ENCODE results near the gene MS4A18. TPM values are rescaled to one million over a fixed set of nuclear protein-coding genes. Genes with fewer than 3 reads are reported as not detected.

The MS4A18 gene
- polyA plus RNA-seq, 1 experiment, result not detected

GRCh38 chr11:60734279-60734678 lies 9.8 kb downstream of the MS4A18 start:
- H3K4me3 ChIP-seq (ENCODE audit: low read depth, low read length), result no peak overlapping the region
- H3K27me3 ChIP-seq (ENCODE audit: control insufficient read depth, insufficient read depth, low read length), result 0 out of 2 replicates have a peak, but pooled peaks cover 2% of the 10 kb centered on the region
- ChIA-PET CTCF (no interaction called here), POLR2A (no interaction called here)
- DNase-seq (ENCODE audit: low read depth), result no peak
- no peaks in the 10 kb centered on the region for H3K36me3 ChIP-seq (ENCODE audit: control insufficient read depth, insufficient read depth, low read length)
- no peak for TF ChIP-seq CTCF (IDR thresholded peaks at IDR 0.05; ENCODE audit: insufficient read depth, low read depth, low read length)

- POLR2A ChIA-PET, result no interaction called here
- 0 out of 2 replicates have a peak, but pooled peaks cover 2% of the 10 kb centered on the region for H3K27me3 ChIP-seq (ENCODE audit: control insufficient read depth, insufficient read depth, low read length)
- no peak for DNase-seq (ENCODE audit: low read depth)
- no peak overlapping the region for H3K4me3 ChIP-seq (ENCODE audit: low read depth, low read length)
- no peak for TF ChIP-seq CTCF (IDR thresholded peaks at IDR 0.05; ENCODE audit: insufficient read depth, low read depth, low read length)
- CTCF ChIA-PET, result interaction anchor here (1.0 kb wide), 1 partner anchor 36 kb away, joined by 4 read pairs; no protein-coding TSS in a partner anchor
- H3K36me3 ChIP-seq (ENCODE audit: control insufficient read depth, insufficient read depth, low read length), result no peaks in the 10 kb centered on the region
Measured at GRCh38 chr11:60739114-60739513, 14.6 kb downstream of the MS4A18 start.

- ChIA-PET POLR2A (no interaction called here), CTCF (no interaction called here)
- no peak for TF ChIP-seq CTCF (IDR thresholded peaks at IDR 0.05; ENCODE audit: insufficient read depth, low read depth, low read length)
Measured at GRCh38 chr11:60740573-60740972, 16.1 kb downstream of the MS4A18 start.

GRCh38 chr11:60741421-60741820 lies 16.9 kb downstream of the MS4A18 start:
- no peak overlapping the region for H3K4me3 ChIP-seq (ENCODE audit: low read depth, low read length)
- CTCF ChIA-PET, result no interaction called here
- DNase-seq (ENCODE audit: low read depth), result no peak
- POLR2A ChIA-PET, result no interaction called here
- no peaks in the 10 kb centered on the region for H3K36me3 ChIP-seq (ENCODE audit: control insufficient read depth, insufficient read depth, low read length)
- no peak for TF ChIP-seq CTCF (IDR thresholded peaks at IDR 0.05; ENCODE audit: insufficient read depth, low read depth, low read length)
- 0 out of 2 replicates have a peak, but pooled peaks cover 2% of the 10 kb centered on the region for H3K27me3 ChIP-seq (ENCODE audit: control insufficient read depth, insufficient read depth, low read length)

More at GRCh38 chr11:60740573-60740972, 16.1 kb downstream of the MS4A18 start:
- H3K36me3 ChIP-seq (ENCODE audit: control insufficient read depth, insufficient read depth, low read length), result no peaks in the 10 kb centered on the region
- H3K4me3 ChIP-seq (ENCODE audit: low read depth, low read length), result no peak overlapping the region
- H3K27me3 ChIP-seq (ENCODE audit: control insufficient read depth, insufficient read depth, low read length), result 0 out of 2 replicates have a peak, but pooled peaks cover 2% of the 10 kb centered on the region
- DNase-seq (ENCODE audit: low read depth), result no peak

GRCh38 chr11:60743058-60743457 lies 18.5 kb downstream of the MS4A18 start:
- no peak for DNase-seq (ENCODE audit: low read depth)
- Histone ChIP-seq H3K4me3 (ENCODE audit: low read depth, low read length) (no peak overlapping the region), H3K27me3 (ENCODE audit: control insufficient read depth, insufficient read depth, low read length) (no peaks in the 10 kb centered on the region), H3K36me3 (ENCODE audit: control insufficient read depth, insufficient read depth, low read length) (no peaks in the 10 kb centered on the region)
- POLR2A ChIA-PET, result no interaction called here
- CTCF ChIA-PET, result no interaction called here
- no peak for TF ChIP-seq CTCF (IDR thresholded peaks at IDR 0.05; ENCODE audit: insufficient read depth, low read depth, low read length)
